ENCODE data around the gene R3HCC1L.

- TF ChIP-seq POLR2A (IDR thresholded peaks at IDR 0.05) = no peak
- no peak for TF ChIP-seq POLR2AphosphoS5 (IDR thresholded peaks at IDR 0.05)
Measured at GRCh38 chr10:98209441-98209840, 75.0 kb downstream of the R3HCC1L start.
